A375 (cell line): ENCODE measurements around the gene CYGB. TPM values are rescaled to one million over a fixed set of nuclear protein-coding genes. Genes with fewer than 3 reads are reported as not detected.

Source experiments
- small RNA-seq: library from RNA; depleted of rRNA; stranded (forward); fragments of <200 nt; gene quantifications from one replicate; pipeline ENCODE3, GENCODE V24; 2014
- total RNA-seq: library from RNA; depleted of rRNA; stranded (reverse); fragments of >200 nt; shearing (Covaris generic); gene quantifications from 2 replicates; pipeline ENCODE4 v1.2.3, GENCODE V29; 2014; rRNA removed

Gene CYGB
- total RNA-seq = 2.4 TPM in 1 of 2 replicates, not detected in the other

GRCh38 chr17:76537578-76538280, at the start of gene CYGB:
Gene CYGB (minus strand): TSS chr17:76537709. CDS start chr17:76537542, 167 bp downstream.

GRCh38 chr17:76585649-76586593, 48.4 kb upstream of the CYGB start, which contains the start of gene ST6GALNAC2:
Gene ST6GALNAC2 (minus strand): TSS chr17:76585860. CDS start chr17:76585808, 52 bp downstream.

GRCh38 chr17:76539631-76540271, 2.2 kb upstream of the CYGB start, which contains the start of gene PRCD:
Gene PRCD (plus strand): TSS chr17:76540044. CDS start chr17:76540142, 98 bp downstream.

GRCh38 chr17:76501018-76501826, 36.3 kb downstream of the CYGB start, which contains the start of gene RHBDF2:
Gene RHBDF2 (minus strand): TSS chr17:76501423. CDS start chr17:76481524, 19,899 bp downstream.

Small RNAs within 50 kb of the gene (small RNA-seq; reads per million reads assigned to genes)
- gene SNORD1A (not detected), gene SNORD1B (45.8 reads per million, percentile 94 among the genes with 10 or more reads in this experiment)

Other genes with a start within 250 kb of the CYGB start
- 0.60 and 1.4 TPM in 2 replicates for gene QRICH2, start 229.4 kb downstream of the CYGB start, total RNA-seq
- 27.3 and 29.1 TPM in 2 replicates for gene PRPSAP1, start 183.8 kb downstream of the CYGB start, total RNA-seq
- gene SPHK1, start 153.1 kb downstream of the CYGB start, total RNA-seq = 14.4 and 24.3 TPM in 2 replicates
- gene UBE2O, start 84.6 kb downstream of the CYGB start, total RNA-seq = 26.1 TPM in 2 replicates
- gene AANAT, start 70.1 kb downstream of the CYGB start, total RNA-seq = not detected in 2 replicates
- gene RHBDF2, start 36.3 kb downstream of the CYGB start, total RNA-seq = 12.6 and 14.4 TPM in 2 replicates
- gene PRCD, start 2.3 kb upstream of the CYGB start, total RNA-seq = 0.24 TPM in 1 of 2 replicates, not detected in the other
- gene ST6GALNAC2, start 48.2 kb upstream of the CYGB start, total RNA-seq = 2.8 and 6.1 TPM in 2 replicates
- not detected in 2 replicates for gene ST6GALNAC1, start 106.0 kb upstream of the CYGB start, total RNA-seq
- gene MXRA7, start 173.3 kb upstream of the CYGB start, total RNA-seq = 49.4 and 57.9 TPM in 2 replicates
- 31.8 and 33.3 TPM in 2 replicates for gene JMJD6, start 188.9 kb upstream of the CYGB start, total RNA-seq
- gene METTL23, start 189.1 kb upstream of the CYGB start, total RNA-seq = 37.5 and 40.5 TPM in 2 replicates
- 460 and 490 TPM in 2 replicates for gene SRSF2, start 199.6 kb upstream of the CYGB start, total RNA-seq
- gene MFSD11, start 200.4 kb upstream of the CYGB start, total RNA-seq = 10.0 and 14.7 TPM in 2 replicates